Activated CD8-positive, alpha-beta memory T cell treated with anti-CD3 and anti-CD28 coated beads, Interleukin-2, amount 50 U/mL, for 1 hour (primary cell): Measurements from ENCODE around the gene TYRP1.

ENCODE experiments used
- DNase-seq: peaks from one replicate; pipeline ENCODE4 v3.0.0-alpha.2; 2020; ENCODE audit errors: extremely low read depth

TYRP1 gene

GRCh38 chr9:12730927-12731326 lies 37.7 kb downstream of the TYRP1 start:
- DNase-seq = no peak

- no peak for DNase-seq
These were observed 39.8 kb downstream of the TYRP1 start for GRCh38 chr9:12732971-12733370.

- no peak for DNase-seq
These were observed 42.5 kb downstream of the TYRP1 start for GRCh38 chr9:12735665-12736064.

- DNase-seq = no peak
These were observed 44.7 kb downstream of the TYRP1 start for GRCh38 chr9:12737871-12738270.

- DNase-seq = no peak
These were observed 45.9 kb downstream of the TYRP1 start for GRCh38 chr9:12739014-12739652.

- DNase-seq = no peak
These were observed 47.7 kb downstream of the TYRP1 start for GRCh38 chr9:12740845-12741244.

DNA sequence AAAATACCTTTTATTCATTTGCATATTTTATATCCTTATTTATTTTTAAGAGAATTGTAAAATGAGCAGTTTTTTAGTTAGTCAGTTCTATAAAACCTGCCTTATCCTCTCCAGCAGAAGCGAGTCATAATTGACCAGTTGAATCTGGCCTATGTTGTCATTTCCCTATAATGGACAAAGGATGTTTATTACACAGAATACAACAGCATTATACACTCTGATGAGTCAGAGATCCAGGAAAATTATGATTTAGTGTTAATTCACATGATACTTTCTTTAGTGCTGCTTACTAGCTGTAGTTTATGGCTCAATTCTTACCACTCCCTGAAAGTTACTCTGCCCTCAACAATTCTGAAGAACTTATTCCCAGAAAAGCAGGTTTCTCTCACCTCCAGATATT lies 54.8 kb downstream of the TYRP1 start:
- no peak for DNase-seq

DNA sequence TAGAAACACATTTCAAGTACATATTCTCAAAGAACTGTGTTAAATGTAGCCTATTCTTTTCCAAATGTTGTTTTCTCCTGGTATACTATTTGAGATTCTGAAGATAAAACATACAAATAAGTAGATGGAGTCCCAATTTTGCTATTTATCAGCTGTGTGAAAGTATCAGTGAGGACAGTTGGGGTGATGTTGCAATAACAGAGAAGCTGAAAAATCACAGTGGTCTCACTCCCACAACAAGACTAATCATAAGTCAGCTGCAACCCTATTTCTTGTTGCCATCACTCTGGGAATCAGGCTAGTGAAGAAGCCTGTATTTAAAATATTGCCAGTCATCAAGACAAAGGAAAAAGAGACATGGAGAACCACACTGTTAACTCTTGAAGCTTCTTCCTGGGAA lies 55.8 kb downstream of the TYRP1 start:
- DNase-seq = no peak

- DNase-seq = no peak
These were observed 60.7 kb downstream of the TYRP1 start for GRCh38 chr9:12753931-12754330.

- no peak for DNase-seq
These were observed 66.6 kb downstream of the TYRP1 start for GRCh38 chr9:12759761-12760160.
